ENCODE measurements around the gene CCDC63.

- TF ChIP-seq CTCF (conservative IDR thresholded peaks at IDR 0.05; ENCODE audit: low read length), result no peak
- TF ChIP-seq EZH2phosphoT487 (IDR thresholded peaks at IDR 0.05; ENCODE audit: borderline replicate concordance, low read depth, low read length), result no peak
These were observed 27.6 kb downstream of the CCDC63 start for GRCh38 chr12:110874351-110874750.

All from OCI-LY7 (cell line).